NT2/D1 (cell line): ENCODE results near the gene LPCAT3.

Experiments
- DNase-seq: peaks from one replicate; pipeline ENCODE4 v3.0.0-alpha.2; 2011; ENCODE audit warnings: low read depth, low spot score
- H3K27me3 ChIP-seq: 2 replicates; pipeline ENCODE4 v1.6.0; 2011; ENCODE audit warnings: mild to moderate bottlenecking; ENCODE audit not compliant: insufficient read length, insufficient read depth
- H3K36me3 ChIP-seq: 2 replicates; pipeline ENCODE4 v1.6.1; 2011; ENCODE audit warnings: mild to moderate bottlenecking, low read length, mixed read lengths; ENCODE audit not compliant: insufficient read depth, insufficient read length
- H3K4me1 ChIP-seq: 2 replicates; pipeline ENCODE4 v1.5.1; 2011; ENCODE audit not compliant: insufficient read depth, insufficient read length
- H3K4me3 ChIP-seq: 2 replicates; pipeline ENCODE4 v1.5.1; 2011; ENCODE audit warnings: low read depth; ENCODE audit not compliant: insufficient read length
- H3K9ac ChIP-seq: 2 replicates; pipeline ENCODE4 v1.6.0; 2011; ENCODE audit warnings: low read depth; ENCODE audit not compliant: insufficient read length
- H3K9me3 ChIP-seq: 2 replicates; pipeline ENCODE4 v1.5.1; 2011; ENCODE audit warnings: mild to moderate bottlenecking, low read length; ENCODE audit not compliant: insufficient read depth
- SUZ12 ChIP-seq: IDR thresholded peaks from 2 replicates; pipeline ENCODE4 v1.6.1; 2011; ENCODE audit not compliant: insufficient read length, insufficient read depth; ENCODE audit errors: extremely low read depth
- YY1 ChIP-seq: IDR thresholded peaks from 2 replicates; pipeline ENCODE4 v1.6.1; 2011; ENCODE audit not compliant: insufficient read length, insufficient read depth
- ZNF274 ChIP-seq: IDR thresholded peaks from 2 replicates; pipeline ENCODE4 v1.6.1; 2011; ENCODE audit warnings: mild to moderate bottlenecking, low read depth, low read length

Gene LPCAT3

GRCh38 chr12:7006639-7007038 is 11.6 kb downstream of the LPCAT3 start:
- H3K36me3 ChIP-seq = peaks cover 44% of the 10 kb centered on the region

GRCh38 chr12:7005311-7005710 is 13.0 kb downstream of the LPCAT3 start:
- no peak for DNase-seq
- Histone ChIP-seq H3K4me1 (peaks cover 2% of the 10 kb centered on the region), H3K9ac (no peak overlapping the region), H3K27me3 (no peaks in the 10 kb centered on the region), H3K4me3 (no peak overlapping the region), H3K36me3 (peaks cover 45% of the 10 kb centered on the region), H3K9me3 (no peaks in the 10 kb centered on the region)
- TF ChIP-seq YY1 (no peak), ZNF274 (no peak), SUZ12 (no peak)

More at GRCh38 chr12:7006639-7007038, 11.6 kb downstream of the LPCAT3 start:
- no peaks in the 10 kb centered on the region for H3K27me3 ChIP-seq
- peaks cover 2% of the 10 kb centered on the region for H3K4me1 ChIP-seq
- no peak overlapping the region for H3K9ac ChIP-seq
- TF ChIP-seq ZNF274 = no peak
- no peak for TF ChIP-seq YY1
- no peak for TF ChIP-seq SUZ12
- DNase-seq = no peak
- H3K4me3 ChIP-seq = no peak overlapping the region
- H3K9me3 ChIP-seq = no peaks in the 10 kb centered on the region

GRCh38 chr12:7004840-7005239 is 13.4 kb downstream of the LPCAT3 start:
- TF ChIP-seq ZNF274 (no peak), YY1 (no peak), SUZ12 (no peak)
- DNase-seq = no peak
- peaks cover 40% of the 10 kb centered on the region for H3K36me3 ChIP-seq

GRCh38 chr12:7004287-7004803 is 13.9 kb downstream of the LPCAT3 start:
- H3K4me3 ChIP-seq = no peak overlapping the region

More at GRCh38 chr12:7004840-7005239, 13.4 kb downstream of the LPCAT3 start:
- Histone ChIP-seq H3K9ac (no peak overlapping the region), H3K4me1 (no peaks in the 10 kb centered on the region), H3K4me3 (no peak overlapping the region), H3K9me3 (no peaks in the 10 kb centered on the region), H3K27me3 (no peaks in the 10 kb centered on the region)

GRCh38 chr12:7001921-7002591 is 16.2 kb downstream of the LPCAT3 start:
- peaks cover 51% of the 10 kb centered on the region for H3K36me3 ChIP-seq
- no peak for DNase-seq
- no peaks in the 10 kb centered on the region for H3K27me3 ChIP-seq
- H3K4me1 ChIP-seq = no peaks in the 10 kb centered on the region
- H3K9ac ChIP-seq = no peak overlapping the region
- no peak overlapping the region for H3K4me3 ChIP-seq
- no peak for TF ChIP-seq YY1
- TF ChIP-seq SUZ12 = no peak
- no peak for TF ChIP-seq ZNF274
- no peaks in the 10 kb centered on the region for H3K9me3 ChIP-seq

More at GRCh38 chr12:7004287-7004803, 13.9 kb downstream of the LPCAT3 start:
- Histone ChIP-seq H3K4me1 (no peaks in the 10 kb centered on the region), H3K36me3 (peaks cover 39% of the 10 kb centered on the region), H3K27me3 (no peaks in the 10 kb centered on the region), H3K9me3 (no peaks in the 10 kb centered on the region), H3K9ac (no peak overlapping the region)
- TF ChIP-seq SUZ12 = no peak
- no peak for TF ChIP-seq ZNF274
- TF ChIP-seq YY1 = no peak
- DNase-seq = no peak

GRCh38 chr12:6998715-6999451 is 19.4 kb downstream of the LPCAT3 start:
- no peak for TF ChIP-seq YY1
- no peak for TF ChIP-seq SUZ12
- TF ChIP-seq ZNF274 = no peak
- DNase-seq = no peak
- Histone ChIP-seq H3K27me3 (no peaks in the 10 kb centered on the region), H3K9ac (no peak overlapping the region), H3K4me1 (no peaks in the 10 kb centered on the region), H3K36me3 (peaks cover 59% of the 10 kb centered on the region), H3K9me3 (no peaks in the 10 kb centered on the region), H3K4me3 (no peak overlapping the region)

- Histone ChIP-seq H3K4me3 (no peak overlapping the region), H3K9ac (no peak overlapping the region), H3K4me1 (no peaks in the 10 kb centered on the region), H3K27me3 (no peaks in the 10 kb centered on the region), H3K9me3 (no peaks in the 10 kb centered on the region), H3K36me3 (peaks cover 77% of the 10 kb centered on the region)
- peak; percentile 57 for DNase-seq
- TF ChIP-seq YY1 (no peak), ZNF274 (no peak), SUZ12 (no peak)
Measured at GRCh38 chr12:6996040-6996441, 22.2 kb downstream of the LPCAT3 start.
